T-cell (primary cell): ENCODE measurements around the gene MPZL3. TPM values are rescaled to one million over a fixed set of nuclear protein-coding genes. Genes with fewer than 3 reads are reported as not detected.
A peak's percentile ranks its signal among the peaks of the same experiment; 100 is the strongest.

Source experiments
- ATAC-seq, 4 experiments: fragments of 200-7000 bp in 3 of 4; fragments of 150-1000 bp in 1 of 4; cut with Tn5 transposase; replicated peaks in 1 of 4; 1 replicate in 3 of 4; 2 replicates in 1 of 4; pipeline ENCODE4 v1.10.0; 2021; ENCODE audit warnings: moderate library complexity in 3 of 4, mild to moderate bottlenecking in 2 of 4, moderate number of reproducible peaks in 1 of 4
- CTCF ChIA-PET, 2 donors: fragments of 300-600 bp; sonication (Branson Sonifier 250); formaldehyde crosslinking; loops; one replicate each; lab custom pipeline; 2022; ENCODE audit warnings: antibody characterized with exemption in 2 of 2; lab: Charles Lee
- POLR2A ChIA-PET, 2 donors: fragments of 300-600 bp; sonication (Branson Sonifier 250); formaldehyde crosslinking; loops; one replicate each; lab custom pipeline; 2022; ENCODE audit warnings: antibody characterized with exemption in 2 of 2; lab: Charles Lee
- DNase-seq, 35 experiments: peaks; one replicate each; pipeline versions ENCODE4 v3.0.0 to v3.0.0-alpha.2; 2013 to 2023
- H3K27ac ChIP-seq: one replicate; pipeline ENCODE4 v1.5.1; 2013; ENCODE audit warnings: low read length
- H3K27me3 ChIP-seq, 2 experiments: replicated peaks in 1 of 2; 1 replicate in 1 of 2; 2 replicates in 1 of 2; pipeline versions ENCODE4 v1.6.1 to v1.7.0; 2013; ENCODE audit warnings: low read length in 1 of 2, mixed read lengths in 1 of 2; ENCODE audit not compliant: control insufficient read depth in 2 of 2, insufficient read depth in 2 of 2; ENCODE audit errors: extremely low read depth in 1 of 2
- H3K36me3 ChIP-seq, 2 donors: 1 replicate in 1 of 2; 2 replicates in 1 of 2; pipeline versions ENCODE4 v1.6.1 to v1.7.0; 2013; ENCODE audit warnings: low read length in 1 of 2; ENCODE audit not compliant: control insufficient read depth in 2 of 2, insufficient read depth in 1 of 2; ENCODE audit errors: extremely low read depth in 1 of 2
- H3K4me1 ChIP-seq, 2 experiments: 1 replicate in 1 of 2; 2 replicates in 1 of 2; pipeline versions ENCODE4 v1.6.1 to v1.7.0; 2013; ENCODE audit warnings: low read length in 2 of 2, mixed read lengths in 1 of 2; ENCODE audit not compliant: insufficient read depth in 2 of 2, control insufficient read depth in 1 of 2; ENCODE audit errors: extremely low read depth in 1 of 2
- H3K4me3 ChIP-seq, 2 donors: 1 replicate in 1 of 2; 2 replicates in 1 of 2; pipeline versions ENCODE4 v1.5.1 to v1.7.0; 2013; ENCODE audit warnings: mild to moderate bottlenecking in 2 of 2, low read length in 1 of 2, moderate library complexity in 1 of 2; ENCODE audit not compliant: control insufficient read depth in 1 of 2; ENCODE audit errors: extremely low read depth in 1 of 2
- H3K9me3 ChIP-seq: 2 replicates; pipeline ENCODE4 v1.7.0; 2013
- H3K27ac Mint-ChIP-seq, 2 donors: one replicate each; pipeline ENCODE4 v1.8.0; 2020 to 2021; ENCODE audit warnings: mild to moderate bottlenecking in 2 of 2, mixed read lengths in 2 of 2
- H3K27me3 Mint-ChIP-seq, 2 donors: one replicate each; pipeline ENCODE4 v1.8.0; 2021 to 2022; ENCODE audit warnings: mixed read lengths in 2 of 2
- H3K36me3 Mint-ChIP-seq: one replicate; pipeline ENCODE4 v1.8.0; 2021; ENCODE audit warnings: mixed read lengths
- H3K4me1 Mint-ChIP-seq, 3 donors: one replicate each; pipeline ENCODE4 v1.8.0; 2020 to 2022; ENCODE audit warnings: mixed read lengths in 3 of 3, mild to moderate bottlenecking in 1 of 3
- H3K4me3 Mint-ChIP-seq, 3 donors: one replicate each; pipeline ENCODE4 v1.8.0; 2020 to 2022; ENCODE audit warnings: mild to moderate bottlenecking in 3 of 3, mixed read lengths in 3 of 3, moderate library complexity in 3 of 3
- H3K9me3 Mint-ChIP-seq, 3 donors: one replicate each; pipeline ENCODE4 v1.8.0; 2020 to 2022; ENCODE audit warnings: mixed read lengths in 3 of 3
- WGBS: methylation state at CpG from one replicate; pipeline ENCODE4 v1.1.5; 2013; ENCODE audit warnings: missing lambda C conversion rate; ENCODE audit not compliant: insufficient coverage; 5-methylcytosine and 5-hydroxymethylcytosine counted together
- total RNA-seq, 35 experiments: library from RNA in 6 of 35; stranded (reverse) in 6 of 35; fragments of 120-200 nt in 1 of 35; gene quantifications; one replicate each; pipeline versions ENCODE4 v1.2.1 to v1.2.4 and lab custom pipeline; 2013 to 2026

MPZL3 gene
- total RNA-seq, 5 donors from 2014 or later (not counting 1 experiment from before 2014, with no cell fraction given), result 9.8 to 25.2 (median 16.5) TPM

DNA sequence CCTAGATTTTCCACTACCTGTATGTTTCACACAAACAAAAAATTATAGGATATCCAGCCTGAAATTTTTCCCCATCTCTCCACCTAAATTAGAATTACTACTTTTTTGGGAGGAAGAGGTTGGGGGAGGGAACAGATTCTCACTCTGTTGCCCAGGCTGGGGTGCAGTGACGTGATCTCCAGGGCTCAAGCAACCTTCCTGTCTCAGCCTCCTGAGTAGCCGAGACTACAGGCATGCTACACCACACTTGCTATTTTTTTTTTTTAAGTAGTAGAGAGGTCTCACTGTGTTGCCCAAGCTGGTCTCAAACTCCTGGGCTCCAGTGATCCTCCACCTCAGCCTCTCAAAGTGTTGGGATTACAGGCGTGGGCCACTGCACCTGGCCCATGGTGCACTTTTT is 36.9 kb downstream of the MPZL3 start:
- Mint-ChIP-seq H3K4me3 (peak overlapping the region; percentile 48 to 91 (median 76)), H3K27me3 (no peaks in the 10 kb centered on the region), H3K27ac (peak overlapping the region; percentile 91 to 95), H3K9me3 (no peaks in the 10 kb centered on the region), H3K36me3 (peaks cover 48% of the 10 kb centered on the region), H3K4me1 (peaks cover 89 to 90% (median 89%) of the 10 kb centered on the region in 3 donors)
- H3K4me3 ChIP-seq, result no peak overlapping the region
- no CpG with 5 or more reads among the region's 3 CpGs for WGBS
- ChIA-PET CTCF (interaction anchor here (0.6 to 1.5 kb wide), 6 partner anchors 9 to 360 kb away, joined by 3 to 10 read pairs (median 4); partner anchors contain the start of genes JAML (in 1 of the 2) and MPZL2 (in 1 of the 2)), POLR2A (interaction anchor here in 1 of 2 donors (0.6 to 1.6 kb wide), 2 partner anchors 13 to 45 kb away, joined by 3 read pairs; no protein-coding TSS in a partner anchor)
- DNase-seq, result peak in 3 of 35 experiments; percentile 26 to 52 (median 27)
- H3K27me3 ChIP-seq, result no peaks in the 10 kb centered on the region
- ATAC-seq, result peak in 3 of 4 experiments; percentile 47 to 58 (median 50)
- no peaks in the 10 kb centered on the region for H3K9me3 ChIP-seq
- H3K27ac ChIP-seq, result peak overlapping the region; percentile 76
- H3K36me3 ChIP-seq, result peaks cover 0 to 27% of the 10 kb centered on the region in 2 donors
- peaks cover 42 to 69% of the 10 kb centered on the region in 2 experiments for H3K4me1 ChIP-seq

DNA sequence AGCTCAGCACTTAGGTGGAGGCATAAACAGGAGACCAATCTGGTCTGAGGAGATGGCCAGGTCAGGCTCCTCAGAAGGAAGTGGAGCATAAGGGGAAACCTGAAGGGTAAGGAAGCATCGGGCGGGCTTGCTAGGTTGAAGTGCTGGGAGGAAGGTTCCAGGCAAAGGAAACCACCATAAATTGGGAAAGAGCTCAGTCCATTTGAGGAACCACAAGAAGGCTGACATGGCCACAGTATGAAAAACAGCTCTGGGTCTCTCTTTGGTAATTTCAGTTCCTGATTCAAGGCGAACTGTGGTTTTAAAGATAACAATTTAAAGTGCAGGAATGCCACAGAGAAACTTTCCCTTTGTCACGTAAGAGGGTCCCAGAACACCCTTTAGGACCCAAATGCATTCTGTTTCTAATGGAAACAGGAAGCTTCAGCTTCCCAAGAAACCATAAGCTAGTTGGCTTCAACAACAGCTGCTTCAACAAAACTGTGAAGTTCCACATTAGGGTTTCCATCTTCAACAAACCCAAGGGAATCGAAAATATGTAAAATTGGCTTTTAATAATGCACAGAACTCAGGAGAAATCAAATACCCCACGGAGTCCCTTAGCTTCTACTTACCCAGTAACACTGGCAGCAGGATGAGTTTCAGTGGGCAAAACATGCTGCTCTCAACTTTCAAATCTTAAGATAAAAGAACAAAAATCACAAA is 37.8 kb downstream of the MPZL3 start:
- ChIA-PET POLR2A (interaction anchor here (0.5 to 1.8 kb wide), 11 partner anchors 10 to 1362 kb away, joined by 3 to 10 read pairs (median 4); partner anchors contain the start of genes JAML (in 1 of the 2) and MPZL3 (in 1 of the 2)), CTCF (interaction anchor here (0.6 to 1.3 kb wide), 9 partner anchors 10 to 443 kb away, joined by 3 to 6 read pairs (median 4); partner anchors contain the start of genes JAML (in 1 of the 2), MPZL2 (in 1 of the 2) and MPZL3 (in 1 of the 2))
- H3K27me3 Mint-ChIP-seq, result no peaks in the 10 kb centered on the region
- no peaks in the 10 kb centered on the region for H3K9me3 Mint-ChIP-seq
- peaks cover 82 to 86% (median 82%) of the 10 kb centered on the region in 3 donors for H3K4me1 Mint-ChIP-seq
- no peaks in the 10 kb centered on the region for H3K27me3 ChIP-seq
- H3K4me3 Mint-ChIP-seq, result peak overlapping the region; percentile 48 to 91 (median 76)
- peaks cover 0 to 36% of the 10 kb centered on the region in 2 donors for H3K36me3 ChIP-seq
- no peak overlapping the region for H3K27ac ChIP-seq
- H3K36me3 Mint-ChIP-seq, result peaks cover 42% of the 10 kb centered on the region
- H3K4me1 ChIP-seq, result peaks cover 42 to 60% of the 10 kb centered on the region in 2 experiments
- WGBS, result 44% methylated on average over 3 of the region's 6 CpGs
- no peak overlapping the region for H3K4me3 ChIP-seq
- no peaks in the 10 kb centered on the region for H3K9me3 ChIP-seq
- H3K27ac Mint-ChIP-seq, result peak overlapping the region; percentile 91 to 95
- ATAC-seq (no peak), DNase-seq (no peak)

DNA sequence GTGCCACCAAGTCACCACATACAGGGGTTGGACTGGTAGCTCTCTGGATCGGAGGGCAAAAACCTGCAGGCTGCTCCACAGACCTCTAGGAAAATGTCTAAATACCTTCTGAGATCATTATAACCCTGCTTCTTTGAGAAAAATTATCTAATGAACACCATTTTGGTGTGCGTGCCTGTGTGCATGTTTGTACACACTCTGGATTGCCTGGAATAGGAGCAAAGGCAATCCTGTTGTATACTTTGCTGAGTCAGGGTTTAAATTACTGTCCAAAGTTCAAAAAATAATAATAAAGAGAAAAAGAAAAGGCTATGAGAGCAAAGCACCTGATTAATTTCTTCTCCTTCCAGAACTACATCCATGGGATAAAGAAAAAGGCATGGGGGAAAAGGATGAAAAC is 38.4 kb downstream of the MPZL3 start:
- peak overlapping the region; percentile 57 to 91 for H3K27ac Mint-ChIP-seq
- no peak overlapping the region for H3K4me3 ChIP-seq
- H3K27me3 Mint-ChIP-seq, result no peaks in the 10 kb centered on the region
- peak overlapping the region in 1 of 3 donors; percentile 91 for H3K4me3 Mint-ChIP-seq
- peaks cover 44% of the 10 kb centered on the region for H3K36me3 Mint-ChIP-seq
- CTCF ChIA-PET, result interaction anchor here (1.1 to 1.3 kb wide), 3 partner anchors 15 to 82 kb away, joined by 3 to 6 read pairs (median 5); no protein-coding TSS in a partner anchor
- H3K4me1 Mint-ChIP-seq, result peaks cover 81 to 85% (median 81%) of the 10 kb centered on the region in 3 donors
- no peaks in the 10 kb centered on the region for H3K9me3 Mint-ChIP-seq
- no peaks in the 10 kb centered on the region for H3K27me3 ChIP-seq
- no peak for DNase-seq
- H3K36me3 ChIP-seq, result peaks cover 0 to 42% of the 10 kb centered on the region in 2 donors
- H3K9me3 ChIP-seq, result no peaks in the 10 kb centered on the region
- no peak for ATAC-seq
- H3K27ac ChIP-seq, result no peak overlapping the region
- H3K4me1 ChIP-seq, result peaks cover 42 to 57% of the 10 kb centered on the region in 2 experiments
- POLR2A ChIA-PET, result interaction anchor here (0.5 to 1.8 kb wide), 8 partner anchors 11 to 521 kb away, joined by 3 to 10 read pairs (median 4); partner anchors contain the start of genes JAML (in 1 of the 2) and MPZL3 (in 1 of the 2)
- WGBS, result no CpG with 5 or more reads among the region's 2 CpGs

DNA sequence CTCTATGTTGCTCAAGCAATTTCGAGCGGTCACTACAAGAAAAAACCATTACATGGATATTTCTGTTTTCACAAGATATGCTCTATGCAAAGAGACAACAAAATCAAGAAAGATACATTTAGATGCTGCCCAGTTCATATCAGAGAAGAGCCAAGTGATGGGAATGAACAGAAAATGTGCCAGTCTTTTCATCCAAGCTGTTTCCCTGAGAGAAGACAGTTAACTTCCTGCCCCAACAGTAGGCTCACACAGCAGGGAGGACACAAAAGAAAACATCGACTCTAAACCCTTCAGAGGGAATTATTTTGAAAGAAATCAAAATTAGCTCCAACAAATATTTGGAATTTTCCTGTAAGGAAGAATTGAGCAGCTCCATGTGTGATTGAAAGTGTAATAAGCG is 39.0 kb downstream of the MPZL3 start:
- peaks cover 77 to 79% (median 79%) of the 10 kb centered on the region in 3 donors for H3K4me1 Mint-ChIP-seq
- Histone ChIP-seq H3K27ac (no peak overlapping the region), H3K36me3 (peaks cover 0 to 43% of the 10 kb centered on the region in 2 donors), H3K9me3 (no peaks in the 10 kb centered on the region), H3K4me1 (peaks cover 42 to 54% of the 10 kb centered on the region in 2 experiments), H3K27me3 (no peaks in the 10 kb centered on the region), H3K4me3 (no peak overlapping the region)
- H3K27me3 Mint-ChIP-seq, result no peaks in the 10 kb centered on the region
- H3K36me3 Mint-ChIP-seq, result peaks cover 45% of the 10 kb centered on the region
- no CpG with 5 or more reads among the region's 4 CpGs for WGBS
- peak overlapping the region in 1 of 3 donors; percentile 91 for H3K4me3 Mint-ChIP-seq
- ChIA-PET CTCF (interaction anchor here in 1 of 2 donors (1.1 kb wide), 1 partner anchor 14 kb away, joined by 3 read pairs; no protein-coding TSS in a partner anchor), POLR2A (interaction anchor here in 1 of 2 donors (1.8 kb wide), 1 partner anchor 13 kb away, joined by 6 read pairs; no protein-coding TSS in a partner anchor)
- peak overlapping the region; percentile 20 to 91 for H3K27ac Mint-ChIP-seq
- H3K9me3 Mint-ChIP-seq, result no peaks in the 10 kb centered on the region
- DNase-seq (no peak), ATAC-seq (no peak)

DNA sequence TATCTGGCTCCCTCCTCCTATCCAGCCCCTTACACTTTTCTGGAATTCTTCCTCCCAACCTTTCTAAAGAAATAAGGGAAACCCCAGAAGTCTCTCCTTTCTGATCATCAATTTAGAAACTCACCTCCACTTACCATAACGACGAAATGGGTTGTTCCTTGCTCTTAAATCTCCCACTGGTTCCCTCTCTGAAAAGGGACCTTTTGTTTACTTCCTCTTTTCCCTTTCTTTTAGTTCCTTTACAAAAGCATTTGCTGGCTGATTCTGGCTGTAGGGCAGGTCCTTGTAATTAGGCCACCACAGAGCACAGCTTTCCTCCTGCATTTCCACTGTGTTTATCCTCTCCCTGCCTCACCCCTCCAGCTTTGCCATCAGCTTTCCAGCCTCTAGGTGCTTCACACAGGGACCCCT is 39.4 kb downstream of the MPZL3 start:
- peaks cover 41 to 50% of the 10 kb centered on the region in 2 experiments for H3K4me1 ChIP-seq
- 85% methylated on average over 2 of the region's 2 CpGs for WGBS
- ChIA-PET POLR2A (interaction anchor here in 1 of 2 donors (1.8 kb wide), 1 partner anchor 13 kb away, joined by 6 read pairs; no protein-coding TSS in a partner anchor), CTCF (interaction anchor here in 1 of 2 donors (0.6 to 1.1 kb wide), 2 partner anchors 14 to 49 kb away, joined by 3 read pairs; no protein-coding TSS in a partner anchor)
- no peak overlapping the region for H3K27ac ChIP-seq
- H3K36me3 ChIP-seq, result peaks cover 0 to 46% of the 10 kb centered on the region in 2 donors
- H3K36me3 Mint-ChIP-seq, result peaks cover 49% of the 10 kb centered on the region
- no peaks in the 10 kb centered on the region for H3K9me3 ChIP-seq
- H3K9me3 Mint-ChIP-seq, result no peaks in the 10 kb centered on the region
- H3K4me3 Mint-ChIP-seq, result peak overlapping the region in 1 of 3 donors; percentile 91
- no peak for DNase-seq
- no peaks in the 10 kb centered on the region for H3K27me3 Mint-ChIP-seq
- H3K4me1 Mint-ChIP-seq, result peaks cover 77 to 79% (median 78%) of the 10 kb centered on the region in 3 donors
- ATAC-seq, result no peak
- H3K27me3 ChIP-seq, result no peaks in the 10 kb centered on the region
- H3K27ac Mint-ChIP-seq, result peak overlapping the region; percentile 20 to 91
- H3K4me3 ChIP-seq, result no peak overlapping the region
